Measurements from ENCODE around the gene NXPE1.
"Not testable (repeated sequence)": the region's sequence is repeated elsewhere in the genome, so short reads cannot be mapped to it uniquely, and the experiment has no call there.

The NXPE1 gene

GRCh38 chr11:114559425-114560310, at the start of gene NXPE1:
TSS of gene NXPE1 (minus strand) at chr11:114559881. CDS start at chr11:114551201, 8,680 bp downstream.
- no peak for DNase-seq (ENCODE audit: low read depth, low spot score)

GRCh38 chr11:114609429-114609828, 49.7 kb upstream of the NXPE1 start:
- DNase-seq (ENCODE audit: low read depth, low spot score), result no peak

- DNase-seq (ENCODE audit: low read depth, low spot score), result not testable (repeated sequence)
These were observed 48.9 kb upstream of the NXPE1 start for GRCh38 chr11:114608605-114609004.

GRCh38 chr11:114607753-114608459, 48.2 kb upstream of the NXPE1 start:
- no peak for DNase-seq (ENCODE audit: low read depth, low spot score)

- DNase-seq (ENCODE audit: low read depth, low spot score), result not testable (repeated sequence)
These were observed 47.1 kb upstream of the NXPE1 start for GRCh38 chr11:114606802-114607075.

GRCh38 chr11:114606003-114606801, 46.5 kb upstream of the NXPE1 start:
- no peak for DNase-seq (ENCODE audit: low read depth, low spot score)

- DNase-seq (ENCODE audit: low read depth, low spot score), result no peak
These were observed 45.7 kb upstream of the NXPE1 start for GRCh38 chr11:114605370-114605769.

- no peak for DNase-seq (ENCODE audit: low read depth, low spot score)
These were observed 45.2 kb upstream of the NXPE1 start for GRCh38 chr11:114604886-114605285.

GRCh38 chr11:114604179-114604813, 44.6 kb upstream of the NXPE1 start:
- no peak for DNase-seq (ENCODE audit: low read depth, low spot score)

- DNase-seq (ENCODE audit: low read depth, low spot score), result not testable (repeated sequence)
These were observed 43.5 kb upstream of the NXPE1 start for GRCh38 chr11:114603151-114603550.

GRCh38 chr11:114598461-114598860, 38.8 kb upstream of the NXPE1 start:
- DNase-seq (ENCODE audit: low read depth, low spot score), result no peak

GRCh38 chr11:114596175-114596919, 36.7 kb upstream of the NXPE1 start:
- DNase-seq (ENCODE audit: low read depth, low spot score), result no peak

- no peak for DNase-seq (ENCODE audit: low read depth, low spot score)
These were observed 35.9 kb upstream of the NXPE1 start, which contains the start of gene NXPE4 for GRCh38 chr11:114595571-114595970. TSS of gene NXPE4 (minus strand) at chr11:114595786. CDS start at chr11:114594759, 1,027 bp downstream.

GRCh38 chr11:114594703-114595102, 35.0 kb upstream of the NXPE1 start:
- no peak for DNase-seq (ENCODE audit: low read depth, low spot score)

- DNase-seq (ENCODE audit: low read depth, low spot score), result no peak
These were observed 27.8 kb upstream of the NXPE1 start for GRCh38 chr11:114587398-114587953.

GRCh38 chr11:114586797-114587196, 27.1 kb upstream of the NXPE1 start:
- no peak for DNase-seq (ENCODE audit: low read depth, low spot score)

- DNase-seq (ENCODE audit: low read depth, low spot score), result no peak
These were observed 12.0 kb upstream of the NXPE1 start for GRCh38 chr11:114571712-114572111.

GRCh38 chr11:114569801-114570200, 10.1 kb upstream of the NXPE1 start:
- DNase-seq (ENCODE audit: low read depth, low spot score), result no peak

- no peak for DNase-seq (ENCODE audit: low read depth, low spot score)
These were observed 6.6 kb upstream of the NXPE1 start for GRCh38 chr11:114566276-114566675.

GRCh38 chr11:114564831-114565230, 5.2 kb upstream of the NXPE1 start:
- DNase-seq (ENCODE audit: low read depth, low spot score), result no peak

- no peak for DNase-seq (ENCODE audit: low read depth, low spot score)
These were observed 3.4 kb upstream of the NXPE1 start for GRCh38 chr11:114563077-114563476.
